HEK293 (cell line): ENCODE data around the gene CRYGN.

Source experiments
- TCF7L2 ChIP-seq: IDR thresholded peaks from 2 replicates; pipeline ENCODE4 v1.6.1; 2011; ENCODE audit warnings: low read depth, mild to moderate bottlenecking, inconsistent platforms, low read length, moderate library complexity, borderline replicate concordance
- YY1 ChIP-seq: fragments of 450-650 bp; formaldehyde crosslinking; IDR thresholded peaks from 2 replicates; pipeline ENCODE4 v1.5.1; 2018; ENCODE audit warnings: missing biosample characterization, missing genetic modification characterization
- ZFP3 ChIP-seq: fragments of 450-650 bp; formaldehyde crosslinking; IDR thresholded peaks from 2 replicates; pipeline ENCODE4 v1.5.1; 2016; ENCODE audit warnings: low read depth, missing biosample characterization, missing genetic modification characterization
- ZNF138 ChIP-seq: fragments of 450-650 bp; formaldehyde crosslinking; IDR thresholded peaks from 2 replicates; pipeline ENCODE4 v1.5.1; 2016; ENCODE audit warnings: missing biosample characterization, missing genetic modification characterization, borderline replicate concordance
- ZNF2 ChIP-seq: fragments of 450-650 bp; formaldehyde crosslinking; IDR thresholded peaks from 2 replicates; pipeline ENCODE4 v1.5.1; 2016; ENCODE audit warnings: missing biosample characterization, missing genetic modification characterization
- ZNF24 ChIP-seq: fragments of 450-650 bp; formaldehyde crosslinking; IDR thresholded peaks from 2 replicates; pipeline ENCODE4 v1.5.1; 2016; ENCODE audit warnings: missing biosample characterization, missing genetic modification characterization
- ZNF416 ChIP-seq: fragments of 450-650 bp; formaldehyde crosslinking; IDR thresholded peaks from 2 replicates; pipeline ENCODE4 v1.5.1; 2016; ENCODE audit warnings: missing biosample characterization, missing genetic modification characterization
- ZNF548 ChIP-seq: fragments of 450-650 bp; formaldehyde crosslinking; IDR thresholded peaks from 2 replicates; pipeline ENCODE4 v1.5.1; 2016; ENCODE audit warnings: missing biosample characterization, missing genetic modification characterization
- ZNF776 ChIP-seq: fragments of 450-650 bp; formaldehyde crosslinking; IDR thresholded peaks from 2 replicates; pipeline ENCODE4 v1.5.0; 2017; ENCODE audit warnings: missing biosample characterization, missing genetic modification characterization, borderline replicate concordance
- TF ChIP-seq, protein P1 (sequence below): fragments of 450-650 bp; formaldehyde crosslinking; IDR thresholded peaks from 2 replicates; pipeline ENCODE4 v1.5.1; 2016; ENCODE audit warnings: missing biosample characterization, missing genetic modification characterization
- TF ChIP-seq, protein P2 (sequence below): fragments of 450-650 bp; formaldehyde crosslinking; IDR thresholded peaks from 2 replicates; pipeline ENCODE4 v1.5.1; 2016; ENCODE audit warnings: missing biosample characterization, missing genetic modification characterization
- TF ChIP-seq, protein P3 (sequence below): sonication (generic); formaldehyde crosslinking; IDR thresholded peaks from 2 replicates; pipeline ENCODE4 v1.8.1; 2022; ENCODE audit warnings: mild to moderate bottlenecking, moderate library complexity, missing genetic modification reagents
- TF ChIP-seq, protein P4 (sequence below): fragments of 450-650 bp; IDR thresholded peaks from 2 replicates; pipeline ENCODE4 v1.5.1; 2018; ENCODE audit warnings: missing biosample characterization, missing genetic modification characterization

DNA sequence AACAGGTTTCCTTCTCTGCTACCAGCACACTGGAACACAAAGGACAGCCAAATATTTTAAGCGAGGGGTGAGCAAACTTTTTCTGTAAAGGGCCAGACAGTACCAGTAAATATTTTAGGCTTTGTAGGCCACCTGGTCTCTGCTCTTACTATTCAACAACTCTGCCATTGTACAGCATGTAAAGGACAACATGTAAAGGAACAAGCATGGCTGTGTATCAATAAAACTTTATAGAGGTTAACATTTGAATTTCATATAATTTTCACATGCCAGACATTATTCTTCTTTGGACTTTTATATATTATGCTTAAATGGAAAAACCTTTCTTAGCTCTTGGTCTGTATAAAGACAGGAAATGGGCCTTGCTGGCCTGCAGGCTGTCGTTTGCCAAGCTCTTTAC lies 49.6 kb upstream of the CRYGN start:
- TF ChIP-seq, protein P1, sequence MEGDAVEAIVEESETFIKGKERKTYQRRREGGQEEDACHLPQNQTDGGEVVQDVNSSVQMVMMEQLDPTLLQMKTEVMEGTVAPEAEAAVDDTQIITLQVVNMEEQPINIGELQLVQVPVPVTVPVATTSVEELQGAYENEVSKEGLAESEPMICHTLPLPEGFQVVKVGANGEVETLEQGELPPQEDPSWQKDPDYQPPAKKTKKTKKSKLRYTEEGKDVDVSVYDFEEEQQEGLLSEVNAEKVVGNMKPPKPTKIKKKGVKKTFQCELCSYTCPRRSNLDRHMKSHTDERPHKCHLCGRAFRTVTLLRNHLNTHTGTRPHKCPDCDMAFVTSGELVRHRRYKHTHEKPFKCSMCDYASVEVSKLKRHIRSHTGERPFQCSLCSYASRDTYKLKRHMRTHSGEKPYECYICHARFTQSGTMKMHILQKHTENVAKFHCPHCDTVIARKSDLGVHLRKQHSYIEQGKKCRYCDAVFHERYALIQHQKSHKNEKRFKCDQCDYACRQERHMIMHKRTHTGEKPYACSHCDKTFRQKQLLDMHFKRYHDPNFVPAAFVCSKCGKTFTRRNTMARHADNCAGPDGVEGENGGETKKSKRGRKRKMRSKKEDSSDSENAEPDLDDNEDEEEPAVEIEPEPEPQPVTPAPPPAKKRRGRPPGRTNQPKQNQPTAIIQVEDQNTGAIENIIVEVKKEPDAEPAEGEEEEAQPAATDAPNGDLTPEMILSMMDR (tag by site-specific recombination) = no peak
- no peak for TF ChIP-seq TCF7L2
- TF ChIP-seq ZNF24 (tag by site-specific recombination) = no peak
- no peak for TF ChIP-seq ZNF776 (tag by site-specific recombination)
- no peak for TF ChIP-seq ZNF138 (tag by site-specific recombination)
- no peak for TF ChIP-seq ZFP3 (tag by site-specific recombination)
- TF ChIP-seq, protein P2, sequence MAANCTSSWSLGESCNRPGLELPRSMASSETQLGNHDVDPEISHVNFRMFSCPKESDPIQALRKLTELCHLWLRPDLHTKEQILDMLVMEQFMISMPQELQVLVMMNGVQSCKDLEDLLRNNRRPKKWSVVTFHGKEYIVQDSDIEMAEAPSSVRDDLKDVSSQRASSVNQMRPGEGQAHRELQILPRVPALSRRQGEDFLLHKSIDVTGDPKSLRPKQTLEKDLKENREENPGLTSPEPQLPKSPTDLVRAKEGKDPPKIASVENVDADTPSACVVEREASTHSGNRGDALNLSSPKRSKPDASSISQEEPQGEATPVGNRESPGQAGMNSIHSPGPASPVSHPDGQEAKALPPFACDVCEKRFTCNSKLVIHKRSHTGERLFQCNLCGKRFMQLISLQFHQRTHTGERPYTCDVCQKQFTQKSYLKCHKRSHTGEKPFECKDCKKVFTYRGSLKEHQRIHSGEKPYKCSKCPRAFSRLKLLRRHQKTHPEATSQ (tag by site-specific recombination) = no peak
- TF ChIP-seq YY1 (tag by site-specific recombination) = no peak
- TF ChIP-seq, protein P3, sequence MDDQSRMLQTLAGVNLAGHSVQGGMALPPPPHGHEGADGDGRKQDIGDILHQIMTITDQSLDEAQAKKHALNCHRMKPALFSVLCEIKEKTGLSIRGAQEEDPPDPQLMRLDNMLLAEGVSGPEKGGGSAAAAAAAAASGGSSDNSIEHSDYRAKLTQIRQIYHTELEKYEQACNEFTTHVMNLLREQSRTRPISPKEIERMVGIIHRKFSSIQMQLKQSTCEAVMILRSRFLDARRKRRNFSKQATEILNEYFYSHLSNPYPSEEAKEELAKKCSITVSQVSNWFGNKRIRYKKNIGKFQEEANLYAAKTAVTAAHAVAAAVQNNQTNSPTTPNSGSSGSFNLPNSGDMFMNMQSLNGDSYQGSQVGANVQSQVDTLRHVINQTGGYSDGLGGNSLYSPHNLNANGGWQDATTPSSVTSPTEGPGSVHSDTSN (CRISPR knock-in tag) = no peak
- no peak for TF ChIP-seq ZNF2
- no peak for TF ChIP-seq ZNF416 (tag by site-specific recombination)
- TF ChIP-seq, protein P4, sequence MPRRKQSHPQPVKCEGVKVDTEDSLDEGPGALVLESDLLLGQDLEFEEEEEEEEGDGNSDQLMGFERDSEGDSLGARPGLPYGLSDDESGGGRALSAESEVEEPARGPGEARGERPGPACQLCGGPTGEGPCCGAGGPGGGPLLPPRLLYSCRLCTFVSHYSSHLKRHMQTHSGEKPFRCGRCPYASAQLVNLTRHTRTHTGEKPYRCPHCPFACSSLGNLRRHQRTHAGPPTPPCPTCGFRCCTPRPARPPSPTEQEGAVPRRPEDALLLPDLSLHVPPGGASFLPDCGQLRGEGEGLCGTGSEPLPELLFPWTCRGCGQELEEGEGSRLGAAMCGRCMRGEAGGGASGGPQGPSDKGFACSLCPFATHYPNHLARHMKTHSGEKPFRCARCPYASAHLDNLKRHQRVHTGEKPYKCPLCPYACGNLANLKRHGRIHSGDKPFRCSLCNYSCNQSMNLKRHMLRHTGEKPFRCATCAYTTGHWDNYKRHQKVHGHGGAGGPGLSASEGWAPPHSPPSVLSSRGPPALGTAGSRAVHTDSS (tag by site-specific recombination) = no peak
- TF ChIP-seq ZNF548 (tag by site-specific recombination) = no peak
